Muscle of back (tissue), 11 donors: Measurements from ENCODE around the gene CMTM4. TPM values are rescaled to one million over a fixed set of nuclear protein-coding genes. Genes with fewer than 3 reads are reported as not detected.
"Not testable (repeated sequence)": the region's sequence is repeated elsewhere in the genome, so short reads cannot be mapped to it uniquely, and the experiment has no call there.

ENCODE experiments used
- DNase-seq, 3 donors: peaks; one replicate each; pipeline versions ENCODE4 v3.0.0 to v3.0.0-alpha.2; 2013
- polyA plus RNA-seq, 10 donors: library from polyadenylated mRNA; unstranded; fragments of 120-200 nt; gene quantifications; one replicate each; pipeline ENCODE4 v1.2.1, GENCODE V29; 2013; ENCODE audit not compliant: insufficient read length in 10 of 10

The CMTM4 gene
- polyA plus RNA-seq, 10 donors, result 8.5 to 15.5 (median 10.8) TPM

DNA sequence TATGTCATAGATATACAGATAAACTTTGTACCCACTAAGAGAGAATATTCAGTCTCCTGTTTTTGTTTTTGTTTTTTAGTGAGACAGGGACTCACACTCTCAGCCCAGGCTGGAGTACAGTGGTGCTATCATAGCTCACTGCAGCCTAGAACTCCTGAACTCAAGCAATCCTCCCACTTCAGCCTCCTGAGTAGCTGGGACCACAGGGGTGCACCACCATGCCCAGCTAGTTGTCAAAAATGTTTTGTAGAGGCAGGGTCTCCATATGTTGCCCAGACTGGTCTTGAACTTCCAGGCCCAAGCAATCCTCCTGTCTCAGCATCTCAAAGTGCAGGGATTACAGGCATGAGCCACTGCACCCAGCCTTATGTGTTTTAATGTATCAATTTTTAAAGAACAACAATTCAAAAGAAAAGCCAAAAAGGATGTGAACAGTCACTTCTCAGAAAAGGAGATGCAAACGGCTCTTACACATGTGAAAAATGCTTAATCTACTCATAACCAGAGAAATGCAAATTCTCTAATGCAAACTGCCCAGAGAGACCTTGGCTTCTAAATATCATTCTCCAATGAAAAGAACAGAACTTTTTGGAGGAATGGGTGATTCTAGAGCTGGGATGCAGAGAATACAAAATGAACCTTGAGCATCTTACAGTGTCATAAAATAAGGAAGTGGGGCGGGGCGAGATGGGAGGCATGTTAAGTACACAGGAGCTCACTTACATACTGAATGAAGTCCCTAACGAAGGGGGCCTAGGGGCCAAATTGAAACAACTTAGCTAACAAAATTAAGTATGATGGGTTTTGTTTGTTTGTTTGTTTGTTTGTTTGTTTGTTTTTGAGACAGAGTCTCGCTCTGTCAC, 99.3 kb downstream of the CMTM4 start:
- DNase-seq, result no peak

DNA sequence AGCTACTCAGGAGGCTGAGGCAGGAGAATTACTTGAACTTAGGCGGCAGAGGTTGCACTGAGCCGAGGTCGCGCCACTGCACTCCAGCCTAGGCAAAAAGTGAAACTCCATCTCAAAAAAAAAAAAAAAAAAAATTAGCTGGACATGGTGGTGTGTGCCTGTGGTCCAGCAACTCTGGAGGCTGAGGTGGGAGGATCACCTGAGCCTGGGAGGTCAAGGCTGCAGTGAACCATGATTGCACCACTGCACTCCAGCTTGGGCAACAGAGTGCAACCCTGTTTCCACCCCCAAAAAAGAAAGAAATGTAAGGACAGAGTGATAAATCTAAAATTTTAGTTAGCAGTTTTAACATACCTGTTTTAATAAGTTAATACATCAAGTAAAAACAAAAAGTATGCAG, 100.0 kb downstream of the CMTM4 start:
- not testable (repeated sequence) for DNase-seq

GRCh38 chr16:66594739-66595138, 101.8 kb downstream of the CMTM4 start:
- DNase-seq, result no peak

- DNase-seq, result no peak
These were observed 103.7 kb downstream of the CMTM4 start for GRCh38 chr16:66592814-66593213.

- no peak for DNase-seq
These were observed 104.3 kb downstream of the CMTM4 start for GRCh38 chr16:66592241-66592640.

GRCh38 chr16:66591018-66591417, 105.5 kb downstream of the CMTM4 start:
- no peak for DNase-seq

GRCh38 chr16:66590322-66590721, 106.2 kb downstream of the CMTM4 start:
- no peak for DNase-seq

DNA sequence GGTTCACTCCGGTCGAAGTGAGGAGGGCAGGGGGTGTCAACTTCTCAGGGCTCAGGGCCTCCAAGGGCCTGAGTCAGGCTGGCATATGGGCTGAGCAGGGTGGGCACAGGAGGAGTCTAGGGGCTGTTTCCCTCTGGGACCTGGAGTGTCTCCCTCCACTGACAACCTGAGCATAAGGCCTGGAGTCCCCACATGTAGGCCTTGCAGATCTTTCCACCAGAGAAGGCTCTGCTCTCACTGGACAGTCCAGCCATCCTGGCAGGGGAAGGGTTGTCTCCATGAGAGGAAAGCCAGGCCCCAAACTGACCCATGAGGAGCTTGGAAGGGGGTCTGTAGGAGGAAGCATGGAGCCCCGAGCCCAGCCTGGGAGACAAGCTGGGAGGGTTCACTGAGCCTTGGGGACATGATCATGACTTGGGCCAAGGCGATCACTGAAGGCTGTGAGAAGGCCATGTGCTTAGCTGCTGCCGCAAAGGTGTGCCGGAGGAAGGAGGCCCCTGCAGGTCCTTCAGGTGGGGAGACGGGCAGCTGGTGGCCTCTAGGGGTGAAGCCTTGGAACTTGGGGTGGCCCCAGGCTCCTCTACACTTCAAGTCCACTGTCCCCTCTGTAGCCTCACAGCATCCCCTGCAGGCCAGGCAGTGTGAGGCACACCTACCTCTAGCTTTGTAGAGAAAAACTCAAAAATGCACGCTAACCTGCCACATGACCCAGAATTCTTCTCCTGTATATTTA, 107.4 kb downstream of the CMTM4 start:
- no peak for DNase-seq

DNA sequence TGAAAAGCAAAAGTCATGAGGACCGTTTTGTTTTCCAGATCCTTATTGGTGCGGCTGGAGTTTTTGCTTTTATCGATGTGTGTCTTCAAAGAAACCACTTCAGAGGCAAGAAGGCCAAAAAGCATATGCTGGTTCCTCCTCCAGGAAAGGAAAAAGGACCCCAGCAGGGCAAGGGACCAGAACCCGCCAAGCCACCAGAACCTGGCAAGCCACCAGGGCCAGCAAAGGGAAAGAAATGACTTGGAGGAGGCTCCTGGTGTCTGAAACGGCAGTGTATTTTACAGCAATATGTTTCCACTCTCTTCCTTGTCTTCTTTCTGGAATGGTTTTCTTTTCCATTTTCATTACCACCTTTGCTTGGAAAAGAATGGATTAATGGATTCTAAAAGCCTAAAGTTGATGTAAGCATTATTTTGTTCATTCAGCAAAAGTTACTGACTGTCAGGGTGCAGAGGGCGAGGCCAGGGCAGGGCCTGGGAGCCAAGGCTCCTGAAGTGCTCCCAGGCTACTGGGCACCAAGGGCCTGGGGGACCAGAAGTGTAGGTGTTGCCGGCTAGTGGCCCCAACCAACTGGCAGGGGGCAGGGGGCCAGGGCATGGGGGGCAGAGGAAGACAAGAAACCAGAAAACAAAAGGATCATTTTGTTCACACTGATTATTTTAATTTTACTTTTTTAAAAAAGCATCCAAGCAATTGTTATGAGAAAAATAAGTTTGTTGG, 108.5 kb downstream of the CMTM4 start:
- DNase-seq, result no peak

GRCh38 chr16:66585481-66586239, 110.9 kb downstream of the CMTM4 start:
- DNase-seq, result no peak

DNA sequence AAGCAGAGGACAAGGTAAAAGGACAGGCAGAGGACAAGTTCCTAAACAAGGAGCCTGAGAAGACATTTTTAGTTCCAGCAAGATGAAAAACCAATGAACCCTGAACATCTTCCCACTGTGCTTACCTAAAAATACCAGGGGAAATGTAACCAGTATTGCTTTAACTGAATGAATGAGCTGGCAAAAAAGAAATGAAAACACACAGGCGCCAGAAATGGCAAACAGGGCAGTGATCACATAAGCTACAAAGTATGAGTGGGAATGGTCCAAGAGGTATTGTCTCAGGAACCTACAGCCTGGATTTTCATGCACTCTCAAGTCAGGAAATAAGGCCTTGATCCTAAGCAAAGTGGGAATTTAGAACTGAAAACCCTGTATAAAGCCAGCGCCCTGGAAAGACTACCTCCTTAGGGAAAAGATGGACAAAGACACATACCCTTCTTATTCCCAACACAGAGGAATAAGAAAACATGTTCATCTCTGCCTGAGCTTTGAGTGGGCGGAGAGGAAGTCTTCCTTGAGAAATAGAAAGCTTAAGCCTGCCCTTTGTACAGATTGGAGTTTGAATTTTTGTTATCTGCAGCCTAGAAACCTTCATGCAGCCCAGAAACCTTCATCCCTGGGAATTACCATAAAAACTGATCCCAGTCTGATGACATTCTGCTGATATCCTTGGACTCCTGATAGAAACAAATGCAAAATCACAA, 115.1 kb downstream of the CMTM4 start:
- no peak for DNase-seq

DNA sequence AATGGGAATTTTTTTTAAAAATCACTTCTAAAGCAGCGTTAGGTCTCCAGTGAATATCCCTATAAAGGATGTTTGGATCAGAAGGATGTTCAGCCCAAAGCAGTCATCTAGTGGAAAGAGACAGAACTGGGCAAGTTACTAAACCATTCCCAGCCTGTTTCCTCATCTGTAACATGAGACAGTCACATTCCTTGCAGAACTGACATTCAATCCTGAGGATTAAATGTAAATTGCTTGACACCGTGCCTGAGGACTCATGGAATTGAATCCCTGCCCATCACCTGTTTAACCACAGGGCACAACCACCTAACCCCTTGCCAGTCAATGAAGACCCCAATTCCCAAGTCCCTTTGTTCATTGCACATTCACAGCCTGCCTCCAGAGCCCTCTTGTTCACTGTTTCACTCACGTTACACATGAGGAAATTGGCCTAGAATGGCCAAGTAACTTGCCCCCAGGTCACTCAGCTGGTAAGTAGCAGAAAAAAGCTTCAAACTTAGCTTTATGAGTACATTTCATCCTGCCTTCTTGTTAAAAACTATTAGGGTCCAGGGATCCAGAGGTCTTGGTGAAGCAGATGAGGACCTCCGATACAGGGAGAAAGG, 115.8 kb downstream of the CMTM4 start:
- peak; percentile 34 to 64 (median 57) for DNase-seq

- peak in 2 of 3 donors; percentile 34 to 78 for DNase-seq
These were observed 117.7 kb downstream of the CMTM4 start, which contains the start of gene CMTM2 for GRCh38 chr16:66578651-66579531. Gene CMTM2, plus strand, starts transcription at chr16:66579463. Its CDS starts 145 bp downstream, at chr16:66579608.

- DNase-seq, result peak in 1 of 3 donors; percentile 70
These were observed 120.2 kb downstream of the CMTM4 start for GRCh38 chr16:66576296-66576695.

DNA sequence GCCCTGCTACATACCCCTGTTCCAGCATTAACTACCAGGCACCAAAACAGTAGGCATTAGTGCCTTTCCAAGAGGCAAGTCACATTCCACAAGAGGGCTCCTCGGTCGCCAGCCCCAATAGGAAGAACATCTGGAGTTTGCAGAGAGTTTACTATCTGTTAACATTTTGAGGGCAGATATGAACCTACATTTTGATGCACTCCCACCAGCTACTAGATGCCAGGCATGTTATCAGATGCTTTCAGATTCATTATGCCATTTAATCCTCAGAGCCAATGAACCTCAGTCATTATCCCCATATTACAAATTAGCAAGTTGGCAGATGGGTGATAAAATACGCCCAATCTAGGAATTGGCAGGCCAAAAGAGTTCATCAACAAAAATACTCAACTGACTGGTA, 121.5 kb downstream of the CMTM4 start:
- no peak for DNase-seq

- DNase-seq, result no peak
These were observed 122.0 kb downstream of the CMTM4 start for GRCh38 chr16:66574531-66574930.

GRCh38 chr16:66574081-66574480, 122.5 kb downstream of the CMTM4 start:
- no peak for DNase-seq

GRCh38 chr16:66572356-66572755, 124.2 kb downstream of the CMTM4 start:
- no peak for DNase-seq

DNA sequence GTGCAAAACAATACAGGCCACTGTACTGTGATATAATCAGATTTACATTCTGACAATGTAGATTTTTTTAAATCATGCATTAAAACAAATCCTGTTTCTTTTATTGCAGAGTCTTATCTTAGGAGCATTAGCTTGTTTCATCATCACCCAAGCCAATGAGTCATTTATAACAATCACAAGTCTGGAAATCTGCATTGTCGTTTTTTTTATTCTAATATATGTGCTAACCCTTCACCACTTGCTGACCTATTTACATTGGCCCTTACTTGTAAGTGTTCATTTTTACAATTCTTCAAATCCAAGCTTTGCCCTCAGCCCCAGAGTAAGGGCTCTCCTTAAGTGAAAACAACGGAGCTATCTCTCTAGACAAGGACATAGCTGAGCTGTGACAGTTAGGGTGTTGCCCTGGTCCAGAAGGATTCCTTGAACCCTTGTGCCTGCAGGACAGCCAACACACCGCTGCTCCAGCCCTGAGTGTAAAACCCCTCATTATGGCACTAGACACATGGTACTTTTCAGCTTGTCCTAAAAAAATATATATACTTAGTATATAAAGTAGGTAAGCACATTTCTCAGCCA, 126.6 kb downstream of the CMTM4 start:
- no peak for DNase-seq
